Measurements from ENCODE around the gene GBP7.
"Not testable (repeated sequence)": the region's sequence is repeated elsewhere in the genome, so short reads cannot be mapped to it uniquely, and the experiment has no call there.

The GBP7 gene

DNA sequence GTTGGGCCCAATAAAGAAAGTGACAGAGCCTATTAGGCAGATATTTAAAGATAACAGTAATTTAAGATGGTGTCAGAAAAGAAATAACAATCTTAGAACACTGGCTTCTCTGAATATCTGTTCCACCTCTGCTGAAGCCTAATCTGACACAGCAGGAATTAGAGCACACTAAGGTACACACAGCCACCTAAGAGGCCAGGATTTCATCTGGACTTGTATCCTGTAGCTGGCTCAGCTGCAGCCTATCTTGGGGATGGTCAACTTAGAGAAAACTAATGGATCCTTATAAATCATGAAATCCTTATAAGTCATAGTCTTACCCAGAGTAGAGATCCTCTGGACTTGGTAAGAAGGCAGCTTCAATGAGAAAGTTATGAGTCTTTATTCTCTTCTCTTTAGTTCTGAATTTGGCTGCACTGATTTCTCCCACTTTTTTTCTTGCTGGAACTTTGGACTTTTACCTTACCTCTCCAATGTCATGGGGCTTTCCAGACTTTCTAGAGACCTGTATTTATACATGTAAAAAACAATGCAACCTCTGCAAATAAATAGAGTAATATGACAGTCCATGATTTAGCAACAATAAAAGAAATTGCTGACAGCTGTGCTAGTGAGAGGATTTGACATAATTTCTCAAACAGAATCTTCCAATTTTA, at the start of gene GBP7:
Gene GBP7, minus strand, starts transcription at position 403 of the 656 bp plus-strand sequence. CDS start 4,068 bp downstream, outside the sequence.
- Histone ChIP-seq H3K36me3 (ENCODE audit: control insufficient read depth, insufficient read depth, low read length) (no peaks in the 10 kb centered on the region), H3K4me3 (ENCODE audit: low read length) (no peak within 1 kb of the TSS), H3K27me3 (ENCODE audit: control insufficient read depth, insufficient read depth, low read length) (no peaks in the 10 kb centered on the region), H3K9me3 (ENCODE audit: control insufficient read depth, low read length) (no peaks in the 10 kb centered on the region), H3K4me1 (ENCODE audit: control insufficient read depth, insufficient read depth, low read length) (no peaks in the 10 kb centered on the region), H3K9ac (ENCODE audit: low read length) (no peak within 1 kb of the TSS)

DNA sequence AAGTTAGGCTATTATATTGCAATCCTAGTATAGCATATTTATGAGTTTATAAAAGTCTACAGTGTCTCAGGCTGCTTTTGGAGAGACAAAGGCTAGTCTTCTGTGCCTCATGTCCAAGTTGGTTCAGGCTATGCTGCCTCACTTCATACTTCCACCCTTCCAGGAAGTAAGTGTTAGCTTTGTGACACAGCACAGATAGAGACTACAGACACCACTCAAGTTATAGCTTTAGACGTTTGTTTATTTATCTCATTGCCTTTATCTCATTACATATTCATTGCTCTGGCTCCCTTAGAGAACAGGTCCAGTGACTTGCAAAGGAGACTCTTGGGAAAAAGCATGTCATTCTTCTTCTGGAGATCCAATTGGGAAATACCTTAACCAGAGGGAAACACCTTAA, 45.5 kb upstream of the GBP7 start:
- H3K4me3 ChIP-seq (ENCODE audit: low read length): no peak overlapping the region

DNA sequence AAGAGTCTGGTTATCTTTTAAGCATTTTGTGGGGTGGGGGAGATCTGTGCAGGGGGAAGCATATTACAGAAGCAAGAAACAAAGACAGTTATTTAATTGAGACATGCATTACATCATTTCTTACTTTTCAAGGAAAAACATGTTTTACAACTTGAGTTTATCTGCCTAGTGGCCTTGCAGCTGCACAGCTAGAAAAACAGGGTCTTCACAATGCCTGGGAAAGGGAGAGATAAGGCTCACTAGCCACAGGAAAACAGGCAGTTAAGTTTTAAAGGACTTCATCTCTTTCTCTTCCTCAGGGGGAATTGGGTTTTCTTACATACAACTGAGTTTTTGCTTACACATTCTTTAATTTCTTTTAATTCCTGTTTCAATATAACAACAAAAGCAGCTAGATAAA, 44.0 kb upstream of the GBP7 start:
- not testable (repeated sequence) for H3K9ac ChIP-seq (ENCODE audit: low read length); H3K4me1 ChIP-seq (ENCODE audit: control insufficient read depth, insufficient read depth, low read length); H3K4me3 ChIP-seq (ENCODE audit: low read length); H3K9me3 ChIP-seq (ENCODE audit: control insufficient read depth, low read length); H3K27me3 ChIP-seq (ENCODE audit: control insufficient read depth, insufficient read depth, low read length); H3K36me3 ChIP-seq (ENCODE audit: control insufficient read depth, insufficient read depth, low read length)

More for the DNA sequence above, 45.5 kb upstream of the GBP7 start:
- Histone ChIP-seq H3K4me1 (ENCODE audit: control insufficient read depth, insufficient read depth, low read length) (no peaks in the 10 kb centered on the region), H3K9ac (ENCODE audit: low read length) (no peak overlapping the region), H3K36me3 (ENCODE audit: control insufficient read depth, insufficient read depth, low read length) (no peaks in the 10 kb centered on the region), H3K9me3 (ENCODE audit: control insufficient read depth, low read length) (no peaks in the 10 kb centered on the region), H3K27me3 (ENCODE audit: control insufficient read depth, insufficient read depth, low read length) (no peaks in the 10 kb centered on the region)

GRCh38 chr1:89218941-89219340, 43.1 kb upstream of the GBP7 start:
- H3K9ac ChIP-seq (ENCODE audit: low read length); H3K4me3 ChIP-seq (ENCODE audit: low read length): not testable (repeated sequence)

GRCh38 chr1:89213347-89213746, 37.5 kb upstream of the GBP7 start:
- no peaks in the 10 kb centered on the region for H3K27me3 ChIP-seq (ENCODE audit: control insufficient read depth, insufficient read depth, low read length)
- H3K4me1 ChIP-seq (ENCODE audit: control insufficient read depth, insufficient read depth, low read length): no peaks in the 10 kb centered on the region
- no peak overlapping the region for H3K9ac ChIP-seq (ENCODE audit: low read length)
- H3K9me3 ChIP-seq (ENCODE audit: control insufficient read depth, low read length): no peaks in the 10 kb centered on the region
- no peak overlapping the region for H3K4me3 ChIP-seq (ENCODE audit: low read length)
- no peaks in the 10 kb centered on the region for H3K36me3 ChIP-seq (ENCODE audit: control insufficient read depth, insufficient read depth, low read length)

More at GRCh38 chr1:89218941-89219340, 43.1 kb upstream of the GBP7 start:
- not testable (repeated sequence) for H3K4me1 ChIP-seq (ENCODE audit: control insufficient read depth, insufficient read depth, low read length); H3K36me3 ChIP-seq (ENCODE audit: control insufficient read depth, insufficient read depth, low read length); H3K9me3 ChIP-seq (ENCODE audit: control insufficient read depth, low read length); H3K27me3 ChIP-seq (ENCODE audit: control insufficient read depth, insufficient read depth, low read length)

- Histone ChIP-seq H3K4me3 (ENCODE audit: low read length) (no peak overlapping the region), H3K9me3 (ENCODE audit: control insufficient read depth, low read length) (no peaks in the 10 kb centered on the region), H3K36me3 (ENCODE audit: control insufficient read depth, insufficient read depth, low read length) (no peaks in the 10 kb centered on the region), H3K27me3 (ENCODE audit: control insufficient read depth, insufficient read depth, low read length) (no peaks in the 10 kb centered on the region), H3K9ac (ENCODE audit: low read length) (no peak overlapping the region), H3K4me1 (ENCODE audit: control insufficient read depth, insufficient read depth, low read length) (no peaks in the 10 kb centered on the region)
Observed at GRCh38 chr1:89211035-89211634, 35.3 kb upstream of the GBP7 start.

- H3K4me3 ChIP-seq (ENCODE audit: low read length): no peak overlapping the region
- no peaks in the 10 kb centered on the region for H3K27me3 ChIP-seq (ENCODE audit: control insufficient read depth, insufficient read depth, low read length)
Observed at GRCh38 chr1:89206373-89206772, 30.6 kb upstream of the GBP7 start.

DNA sequence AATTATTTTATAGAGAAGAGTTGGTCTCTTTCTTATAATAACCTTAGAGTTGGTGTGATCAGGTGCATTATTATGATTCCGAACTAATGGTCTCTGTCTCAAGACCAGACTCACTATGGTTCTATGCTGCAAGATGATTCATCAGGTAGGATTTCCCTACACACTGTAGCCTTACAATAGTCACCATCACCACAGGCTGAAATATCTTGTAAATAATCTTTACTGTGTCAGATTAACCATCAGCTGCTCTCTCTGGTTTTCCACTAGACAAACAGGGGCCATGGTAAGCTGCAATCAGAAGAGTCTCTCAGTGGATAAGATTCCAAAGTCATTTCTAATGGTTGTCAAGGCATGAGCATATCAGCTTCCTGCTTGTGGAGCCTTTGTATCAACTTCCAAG, 27.4 kb upstream of the GBP7 start:
- Histone ChIP-seq H3K4me3 (ENCODE audit: low read length) (no peak overlapping the region), H3K9ac (ENCODE audit: low read length) (no peak overlapping the region), H3K27me3 (ENCODE audit: control insufficient read depth, insufficient read depth, low read length) (no peaks in the 10 kb centered on the region), H3K4me1 (ENCODE audit: control insufficient read depth, insufficient read depth, low read length) (no peaks in the 10 kb centered on the region), H3K36me3 (ENCODE audit: control insufficient read depth, insufficient read depth, low read length) (no peaks in the 10 kb centered on the region), H3K9me3 (ENCODE audit: control insufficient read depth, low read length) (peaks cover 6% of the 10 kb centered on the region)

More at GRCh38 chr1:89206373-89206772, 30.6 kb upstream of the GBP7 start:
- Histone ChIP-seq H3K4me1 (ENCODE audit: control insufficient read depth, insufficient read depth, low read length) (no peaks in the 10 kb centered on the region), H3K9ac (ENCODE audit: low read length) (no peak overlapping the region), H3K36me3 (ENCODE audit: control insufficient read depth, insufficient read depth, low read length) (no peaks in the 10 kb centered on the region), H3K9me3 (ENCODE audit: control insufficient read depth, low read length) (peaks cover 6% of the 10 kb centered on the region)

- no peak overlapping the region for H3K4me3 ChIP-seq (ENCODE audit: low read length)
Observed at GRCh38 chr1:89201106-89201794, 25.4 kb upstream of the GBP7 start.

GRCh38 chr1:89200663-89201062, 24.9 kb upstream of the GBP7 start:
- H3K4me3 ChIP-seq (ENCODE audit: low read length): no peak overlapping the region
- H3K4me1 ChIP-seq (ENCODE audit: control insufficient read depth, insufficient read depth, low read length): no peaks in the 10 kb centered on the region
- no peaks in the 10 kb centered on the region for H3K27me3 ChIP-seq (ENCODE audit: control insufficient read depth, insufficient read depth, low read length)
- H3K36me3 ChIP-seq (ENCODE audit: control insufficient read depth, insufficient read depth, low read length): no peaks in the 10 kb centered on the region
- peaks cover 6% of the 10 kb centered on the region for H3K9me3 ChIP-seq (ENCODE audit: control insufficient read depth, low read length)
- no peak overlapping the region for H3K9ac ChIP-seq (ENCODE audit: low read length)

More at GRCh38 chr1:89201106-89201794, 25.4 kb upstream of the GBP7 start:
- peaks cover 6% of the 10 kb centered on the region for H3K9me3 ChIP-seq (ENCODE audit: control insufficient read depth, low read length)
- no peak overlapping the region for H3K9ac ChIP-seq (ENCODE audit: low read length)
- H3K4me1 ChIP-seq (ENCODE audit: control insufficient read depth, insufficient read depth, low read length): no peaks in the 10 kb centered on the region
- H3K36me3 ChIP-seq (ENCODE audit: control insufficient read depth, insufficient read depth, low read length): no peaks in the 10 kb centered on the region
- no peaks in the 10 kb centered on the region for H3K27me3 ChIP-seq (ENCODE audit: control insufficient read depth, insufficient read depth, low read length)

GRCh38 chr1:89199525-89200031, 23.8 kb upstream of the GBP7 start:
- Histone ChIP-seq H3K9ac (ENCODE audit: low read length) (peak overlapping the region; percentile 72), H3K4me1 (ENCODE audit: control insufficient read depth, insufficient read depth, low read length) (no peaks in the 10 kb centered on the region)

GRCh38 chr1:89198491-89199072, 22.8 kb upstream of the GBP7 start, which contains the start of gene GBP4:
TSS of gene GBP4 (minus strand) at chr1:89198942. CDS start at chr1:89198834, 108 bp downstream.
- H3K9me3 ChIP-seq (ENCODE audit: control insufficient read depth, low read length): no peaks in the 10 kb centered on the region
- no peaks in the 10 kb centered on the region for H3K36me3 ChIP-seq (ENCODE audit: control insufficient read depth, insufficient read depth, low read length)
- peak within 1 kb of the TSS; percentile 72 for H3K9ac ChIP-seq (ENCODE audit: low read length)

More at GRCh38 chr1:89199525-89200031, 23.8 kb upstream of the GBP7 start:
- Histone ChIP-seq H3K4me3 (ENCODE audit: low read length) (peak overlapping the region; percentile 61), H3K36me3 (ENCODE audit: control insufficient read depth, insufficient read depth, low read length) (no peaks in the 10 kb centered on the region), H3K9me3 (ENCODE audit: control insufficient read depth, low read length) (no peaks in the 10 kb centered on the region), H3K27me3 (ENCODE audit: control insufficient read depth, insufficient read depth, low read length) (no peaks in the 10 kb centered on the region)

More at GRCh38 chr1:89198491-89199072, 22.8 kb upstream of the GBP7 start, which contains the start of gene GBP4:
- Histone ChIP-seq H3K4me3 (ENCODE audit: low read length) (peak within 1 kb of the TSS; percentile 61), H3K27me3 (ENCODE audit: control insufficient read depth, insufficient read depth, low read length) (no peaks in the 10 kb centered on the region), H3K4me1 (ENCODE audit: control insufficient read depth, insufficient read depth, low read length) (no peaks in the 10 kb centered on the region)

Data from mucosa of stomach (tissue), 1 donor.